ENCODE measurements around the gene LRRC10B.
A peak's percentile ranks its signal among the peaks of the same experiment; 100 is the strongest.
"Not testable (repeated sequence)": the region's sequence is repeated elsewhere in the genome, so short reads cannot be mapped to it uniquely, and the experiment has no call there.

Gene LRRC10B

DNA sequence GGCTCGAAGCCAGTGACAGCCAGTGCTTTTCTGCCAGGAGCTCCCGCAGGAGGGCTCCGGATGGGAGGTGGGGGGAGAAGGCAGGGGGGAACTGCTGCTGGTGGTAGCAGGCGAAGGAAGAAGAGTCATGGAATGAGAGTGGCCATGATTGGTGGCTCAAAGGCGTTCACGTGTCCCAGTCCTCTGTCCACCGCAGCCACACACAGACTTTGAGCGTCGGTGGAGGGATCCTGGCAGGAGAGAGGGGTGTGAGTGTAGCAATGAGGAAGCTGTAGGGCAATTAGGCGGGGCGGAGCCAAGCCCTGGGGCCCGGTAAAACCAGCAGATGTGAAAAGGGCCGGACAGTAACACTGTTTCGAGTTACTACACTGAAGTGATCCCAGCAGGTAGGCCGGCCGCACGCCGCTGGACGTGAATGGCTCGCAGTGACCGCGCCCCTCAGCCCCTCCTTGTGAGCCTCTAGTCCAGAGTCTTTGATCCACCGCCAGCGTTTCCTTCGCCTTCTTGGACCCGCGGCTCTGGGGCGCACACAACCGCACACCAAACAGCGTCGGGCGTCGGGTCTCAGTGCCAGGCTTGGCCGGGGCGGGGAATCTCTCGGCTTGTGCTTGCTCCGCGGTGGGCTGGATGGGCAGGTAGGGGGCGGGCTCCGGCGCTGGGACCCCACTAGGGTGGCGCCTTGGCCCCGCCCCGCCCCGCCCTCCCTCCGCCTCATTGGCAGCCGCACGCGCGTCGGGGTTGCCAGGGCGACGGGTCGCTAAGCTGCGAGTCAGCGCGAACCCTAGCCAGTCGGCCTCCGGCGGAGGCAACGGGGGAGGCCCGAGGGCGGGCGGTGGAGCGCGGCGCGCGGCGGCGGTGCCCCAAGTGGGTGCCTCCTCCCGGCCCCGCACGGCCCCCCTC, at the start of gene LRRC10B:
TSS of gene LRRC10B (plus strand) at position 788 of the 900 bp plus-strand sequence. CDS start 250 bp downstream, outside the sequence.
- peak; percentile 97 for DNase-seq

DNA sequence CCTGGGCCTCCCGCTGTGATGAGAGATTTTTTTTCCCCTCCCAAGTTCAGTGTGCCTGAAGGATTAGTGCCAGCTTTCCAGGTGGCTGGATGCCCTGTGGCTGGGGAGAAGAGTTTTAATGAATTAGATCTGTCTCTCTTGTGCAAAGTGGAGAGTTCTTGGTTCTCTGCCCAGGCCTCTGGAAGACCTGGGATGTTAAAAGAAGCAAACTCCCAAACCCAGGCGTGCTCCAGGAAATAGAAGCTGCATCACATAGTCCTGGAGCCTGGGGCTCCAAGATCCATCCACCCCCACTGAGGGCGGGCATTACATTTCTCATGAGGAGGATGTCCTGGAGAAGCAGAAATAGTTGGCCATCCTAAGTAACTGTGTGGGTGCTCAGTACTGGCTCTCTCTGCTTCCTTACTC, 48.1 kb upstream of the LRRC10B start:
- peak; percentile 13 for DNase-seq

DNA sequence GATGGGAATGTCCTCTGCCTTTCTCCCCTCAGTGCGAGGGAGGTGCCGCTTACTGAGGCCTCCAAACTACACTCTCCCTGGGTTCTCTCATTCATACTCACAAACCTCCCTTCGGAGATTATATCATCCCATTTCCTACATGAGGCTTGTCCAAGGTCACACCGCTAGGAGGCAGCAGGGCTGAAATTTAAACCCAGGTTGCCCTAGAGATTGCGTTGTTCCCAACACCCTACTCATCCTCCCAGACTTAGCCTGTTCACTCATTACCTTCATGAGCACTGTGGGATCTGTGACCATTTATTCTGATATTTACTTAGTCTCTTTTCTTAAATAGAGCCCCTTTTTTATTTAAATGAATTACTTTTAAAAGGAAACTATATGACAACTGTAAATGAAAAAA, 47.6 kb upstream of the LRRC10B start:
- no peak for DNase-seq

DNA sequence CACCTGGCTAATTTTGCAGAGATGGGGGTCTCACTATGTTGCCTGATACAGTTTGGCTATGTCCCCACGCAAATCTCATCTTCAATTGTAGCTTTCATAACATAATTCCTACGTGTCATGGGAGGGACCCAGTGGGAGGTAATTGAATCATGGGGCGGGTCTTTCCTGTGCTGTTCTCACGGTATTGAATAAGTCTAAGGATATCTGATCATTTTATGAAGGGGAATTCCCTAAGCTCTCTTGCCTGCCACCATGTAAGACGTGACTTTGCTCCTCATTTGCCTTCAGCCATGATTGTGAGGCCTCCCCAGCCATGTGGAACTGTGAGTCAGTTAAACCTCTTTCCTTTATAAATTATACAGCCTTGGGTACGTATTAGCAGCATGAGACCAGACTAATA, 40.9 kb upstream of the LRRC10B start:
- DNase-seq: not testable (repeated sequence)

DNA sequence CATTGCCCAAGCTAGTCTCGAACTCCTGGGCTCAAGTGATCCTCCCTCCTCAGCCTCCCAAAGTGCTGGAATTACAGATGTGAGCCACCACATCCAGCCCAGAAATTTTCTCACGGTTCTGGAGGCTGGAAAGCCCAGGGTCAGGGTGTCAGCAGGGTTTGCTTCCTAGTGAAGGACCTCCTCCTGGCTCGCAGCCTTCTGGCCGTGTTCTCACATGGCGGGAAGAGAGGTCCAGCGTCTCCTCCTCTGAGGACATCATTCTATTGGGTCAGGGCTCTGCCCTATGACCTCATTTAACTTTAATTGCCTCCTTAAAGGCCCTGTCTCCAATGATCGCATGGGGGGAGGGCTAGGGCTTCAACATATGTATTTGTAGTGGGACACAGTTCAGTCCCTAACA, 40.5 kb upstream of the LRRC10B start:
- no peak for DNase-seq

DNA sequence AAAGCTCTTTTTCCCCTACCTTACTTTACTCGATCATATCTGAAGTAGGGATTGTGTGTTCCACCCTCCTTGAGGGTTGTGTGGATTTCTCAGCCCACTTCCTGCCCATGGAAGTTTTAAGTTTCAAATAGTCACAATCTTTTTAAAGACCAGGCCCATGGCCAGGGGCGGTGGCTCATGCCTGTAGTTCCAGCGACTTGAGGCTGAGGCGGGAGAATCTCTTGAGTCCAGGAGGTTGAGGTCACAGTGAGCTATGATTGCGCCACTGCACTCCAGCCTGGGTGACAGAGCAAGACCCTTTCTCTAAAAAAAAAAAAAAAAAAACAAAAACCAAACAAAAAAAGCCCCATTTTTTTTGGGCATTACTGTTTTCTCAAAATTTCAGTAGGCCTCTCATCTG, 36.3 kb upstream of the LRRC10B start:
- no peak for DNase-seq

DNA sequence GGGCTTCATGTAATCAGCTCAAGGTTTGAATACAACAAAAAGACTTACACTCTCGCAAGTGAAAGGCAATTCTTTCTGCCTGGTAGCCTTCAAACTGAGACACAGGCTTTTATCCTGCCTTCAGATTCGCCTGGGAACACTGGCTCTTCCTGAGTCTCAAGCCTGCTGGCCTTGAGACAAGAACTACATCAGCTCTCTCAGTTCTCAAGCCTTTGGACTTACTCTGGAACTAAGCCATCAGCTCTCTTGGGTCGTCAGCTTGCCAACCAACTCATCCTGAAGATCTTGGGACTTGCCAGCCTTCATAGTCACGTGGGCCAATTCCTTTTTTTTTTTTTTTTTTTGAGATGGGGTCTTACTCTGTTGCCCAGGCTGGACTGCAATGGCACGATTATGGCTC, 35.7 kb upstream of the LRRC10B start:
- DNase-seq: no peak

DNA sequence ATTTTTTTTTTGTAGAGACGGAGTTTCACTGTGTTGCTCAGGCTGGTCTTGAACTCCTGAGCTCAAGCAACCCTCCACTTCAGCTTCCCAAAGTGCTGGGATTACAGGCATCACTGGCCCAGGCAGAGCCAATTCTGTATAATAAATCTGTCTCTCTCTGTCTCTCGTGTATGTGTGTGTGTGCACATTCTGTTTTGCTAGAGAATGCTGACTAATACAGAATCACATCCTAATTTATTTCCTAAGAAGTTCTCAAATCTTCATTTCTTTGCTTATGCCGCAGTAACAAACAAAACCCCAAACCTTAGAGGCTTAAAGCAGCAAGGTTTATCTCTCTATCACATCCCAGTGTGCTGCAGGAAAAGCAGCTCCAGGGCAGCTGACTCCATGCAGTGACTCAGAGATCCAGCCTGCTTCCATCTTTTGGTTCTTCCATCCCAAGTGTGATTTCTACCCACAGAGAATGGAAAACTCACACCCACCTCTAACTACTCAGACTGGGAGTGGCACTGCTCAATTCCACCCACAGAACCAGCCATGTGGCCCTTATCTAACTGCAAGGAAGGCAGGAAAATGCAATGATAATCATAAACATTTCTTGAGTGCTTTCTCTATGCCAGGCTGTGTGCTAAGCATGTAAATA, 35.1 kb upstream of the LRRC10B start:
- DNase-seq: no peak

DNA sequence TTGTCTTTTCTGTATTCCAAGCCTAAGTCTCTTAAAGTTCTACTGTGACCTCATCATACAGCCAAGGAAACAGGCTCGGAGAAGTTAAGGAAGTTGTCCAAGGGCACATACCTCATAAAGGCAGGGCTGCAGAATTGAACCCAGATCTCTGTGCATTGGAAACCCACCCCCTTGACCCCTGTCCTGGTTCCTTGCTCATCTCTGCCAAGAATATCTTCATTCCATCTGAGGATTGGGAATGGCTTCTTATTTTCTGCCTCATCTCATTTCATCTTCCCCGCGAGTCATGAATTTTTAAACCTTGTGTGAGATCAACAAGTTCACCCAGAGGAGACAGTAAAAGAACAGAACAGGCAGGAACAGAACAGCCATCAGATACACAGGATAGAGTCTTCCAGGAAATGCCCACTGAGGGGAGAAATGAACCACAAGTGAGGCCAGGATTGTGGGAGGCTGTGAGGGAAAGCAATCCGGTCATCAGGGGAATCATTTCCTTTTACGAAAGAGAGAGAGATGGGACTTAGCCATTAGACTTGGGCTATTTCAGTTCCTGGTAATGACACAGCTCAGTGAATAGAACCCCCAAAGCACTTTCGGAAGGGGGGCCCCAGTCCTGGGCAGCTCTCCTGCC, 34.4 kb upstream of the LRRC10B start:
- no peak for DNase-seq

DNA sequence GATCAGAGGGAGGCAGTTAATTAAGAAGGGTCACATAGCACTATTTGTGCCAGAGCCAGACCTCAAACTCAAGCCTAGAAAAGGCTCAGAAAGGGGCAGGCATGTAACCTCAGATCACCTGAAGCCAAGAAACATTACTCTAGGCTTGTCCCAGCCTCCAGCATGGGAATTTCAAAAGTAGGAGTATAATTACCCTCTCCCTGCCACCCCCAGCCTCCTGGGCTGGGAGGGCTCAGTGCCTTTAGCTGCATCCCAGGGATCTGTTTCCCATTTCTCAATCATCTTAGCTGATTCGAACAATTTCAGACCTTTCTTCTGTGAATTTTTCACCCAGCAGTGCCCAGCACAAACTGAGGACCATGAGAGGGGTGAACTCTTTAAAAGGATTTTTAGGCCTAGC, 33.1 kb upstream of the LRRC10B start:
- no peak for DNase-seq

DNA sequence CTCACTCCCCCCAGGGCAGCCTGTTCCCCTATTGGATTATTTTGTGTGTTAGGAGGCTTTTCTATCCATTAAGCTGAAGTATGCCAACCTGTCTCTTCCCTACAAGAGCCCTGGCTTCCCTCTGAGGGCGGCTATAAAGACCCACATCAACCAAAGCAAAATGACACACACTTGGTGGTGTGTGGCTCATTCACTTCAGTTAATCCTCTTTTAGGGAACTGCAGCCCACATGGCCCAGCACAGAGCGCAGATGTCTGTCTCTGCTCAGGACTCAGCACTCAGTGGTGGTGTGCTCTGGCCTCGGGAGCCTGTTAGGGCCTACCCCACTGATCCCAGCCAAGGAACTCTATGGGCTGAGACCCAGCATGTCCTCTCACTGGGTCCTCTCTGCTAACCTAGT, 32.2 kb upstream of the LRRC10B start:
- no peak for DNase-seq

DNA sequence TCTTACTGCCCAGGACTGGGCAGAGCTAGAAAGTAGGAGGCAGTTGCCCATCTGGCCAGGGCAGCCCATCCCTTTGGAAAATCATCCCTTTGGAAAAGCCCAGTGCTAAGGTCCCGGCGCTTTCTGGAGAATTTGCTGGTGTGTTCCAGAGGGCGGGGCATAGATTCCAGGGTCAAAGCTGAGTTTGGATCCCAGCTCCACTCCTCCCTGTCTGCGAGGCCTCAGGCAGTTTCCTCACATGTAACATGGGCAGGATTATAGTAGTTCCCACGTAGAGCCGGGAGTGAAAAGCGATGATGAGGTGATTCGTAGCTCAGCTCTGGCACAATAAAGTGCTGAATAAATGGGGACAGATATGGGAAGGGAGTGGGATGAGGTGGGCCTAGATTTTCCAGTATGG, 31.4 kb upstream of the LRRC10B start:
- DNase-seq: no peak

DNA sequence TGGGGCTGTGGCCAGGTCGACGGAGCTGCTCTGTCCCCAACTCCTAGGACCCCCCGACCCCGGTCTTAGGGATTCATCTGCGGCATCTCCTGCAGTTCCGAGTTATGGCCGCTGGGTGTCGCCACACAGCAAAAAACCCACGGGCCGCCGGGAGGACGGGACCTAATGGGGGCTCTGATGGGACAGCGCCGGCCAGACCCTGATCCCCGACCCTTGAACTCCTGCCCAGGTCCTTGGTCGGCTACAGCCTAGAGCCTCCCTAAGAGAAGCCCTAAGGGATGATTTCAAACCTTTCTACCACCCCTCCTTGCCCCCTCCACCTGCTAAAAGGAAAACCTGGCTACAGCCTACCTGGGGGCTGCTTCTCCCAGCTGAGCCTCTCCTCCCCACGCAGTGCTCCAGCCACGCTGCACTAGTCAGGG, 30.8 kb upstream of the LRRC10B start:
- DNase-seq: peak; percentile 51

DNA sequence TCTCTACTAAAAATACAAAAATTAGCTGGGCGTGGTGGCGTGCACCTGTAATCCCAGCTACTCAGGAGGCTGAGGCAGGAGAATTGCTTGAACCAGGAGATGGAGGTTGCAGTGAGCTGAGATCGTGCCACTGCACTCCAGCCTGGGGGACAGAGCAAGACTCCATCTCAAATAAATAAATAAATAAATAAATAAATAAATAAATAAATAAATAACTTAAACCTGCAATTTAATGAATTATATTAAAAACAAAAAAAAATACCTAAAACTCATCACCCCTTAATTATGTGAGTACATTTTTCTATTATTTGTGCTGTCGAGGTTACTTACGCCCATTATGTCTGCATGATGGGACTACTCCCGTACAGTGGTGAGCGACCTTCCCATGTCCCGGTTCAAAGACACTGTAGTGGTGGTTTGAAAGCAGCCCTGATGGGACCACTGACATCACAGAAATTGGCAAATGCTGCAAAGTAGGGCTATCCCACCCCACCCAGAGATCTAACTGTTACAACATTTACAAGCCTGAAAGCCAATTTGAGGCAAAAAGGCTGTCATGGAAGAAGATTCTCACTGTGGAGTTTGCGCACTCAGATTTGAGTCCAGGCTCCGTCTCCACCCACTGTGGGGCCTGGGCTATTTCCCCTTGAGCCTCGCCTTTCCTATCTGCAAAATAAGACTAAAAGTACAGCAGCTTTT, 29.0 kb upstream of the LRRC10B start:
- DNase-seq: not testable (repeated sequence)

DNA sequence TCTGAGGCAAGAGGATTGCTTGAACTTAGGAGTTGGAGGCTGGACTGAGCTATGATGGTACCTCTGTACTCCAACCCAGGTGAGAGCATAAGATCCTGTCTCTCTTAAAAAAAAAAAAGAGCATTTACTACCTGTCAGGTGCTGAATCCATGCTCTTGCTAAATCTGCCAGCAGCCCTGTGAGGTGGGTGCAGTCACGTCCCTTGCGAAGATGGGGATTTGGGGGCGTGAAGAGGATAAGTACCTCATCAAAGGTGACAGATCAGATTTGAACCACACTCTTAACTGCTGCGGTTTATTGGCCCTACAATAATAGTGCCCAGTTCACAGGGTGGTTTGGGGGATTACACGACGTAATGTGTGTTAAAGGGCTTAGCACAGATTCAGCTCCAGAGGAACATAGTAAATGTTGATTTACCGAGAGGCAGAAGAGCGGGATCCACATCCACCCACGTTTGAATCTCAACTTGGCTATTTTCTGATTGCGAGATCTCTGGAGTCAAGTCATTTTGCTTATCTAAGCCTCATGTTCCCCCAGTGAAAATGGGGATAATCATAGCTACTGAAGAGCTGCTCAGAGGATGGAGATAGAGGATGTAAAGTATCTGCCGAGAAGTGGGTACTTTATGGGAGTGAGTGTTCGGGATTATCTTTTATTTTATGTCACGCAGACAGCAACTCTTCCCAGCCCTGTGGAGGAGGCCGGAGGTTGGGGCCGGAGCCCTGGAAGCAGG, 28.1 kb upstream of the LRRC10B start:
- DNase-seq: no peak

DNA sequence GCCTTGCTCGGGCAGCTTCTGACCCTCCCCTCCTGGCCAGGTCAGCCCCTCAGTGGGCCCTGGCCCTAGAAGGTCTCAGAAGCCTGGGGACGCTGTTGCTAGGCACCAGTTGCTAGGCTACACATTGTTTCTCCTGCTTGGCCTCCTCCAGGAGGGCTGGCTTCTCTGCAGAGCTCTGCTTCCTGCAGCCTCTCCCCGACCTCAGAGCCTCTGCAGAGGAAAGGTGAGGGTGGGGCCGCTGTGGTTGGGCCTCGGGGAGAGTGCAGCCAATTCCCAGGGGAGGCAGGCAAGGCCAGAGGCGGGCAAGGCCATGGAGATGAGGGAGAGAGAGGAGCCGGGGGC, 27.6 kb upstream of the LRRC10B start:
- peak; percentile 92 for DNase-seq

DNA sequence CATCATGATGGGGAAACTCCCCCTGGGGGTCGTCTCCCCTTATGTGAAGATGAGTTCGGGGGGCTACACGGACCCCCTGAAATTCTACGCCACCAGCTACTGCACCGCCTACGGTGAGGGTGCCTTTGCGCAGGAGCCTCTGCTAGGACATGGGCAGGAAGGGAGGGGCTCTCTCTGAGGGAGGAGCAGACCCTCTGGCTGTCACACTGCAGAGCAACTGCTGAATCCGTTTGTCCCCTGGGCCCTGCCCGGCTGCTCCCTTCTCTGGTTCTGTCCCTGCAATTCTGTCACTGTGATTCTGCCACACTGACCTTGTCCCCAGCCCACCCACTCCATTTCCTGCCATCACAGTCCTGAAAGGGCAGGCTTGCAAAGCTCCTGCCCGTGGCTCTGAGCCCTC, 26.7 kb upstream of the LRRC10B start:
- DNase-seq: no peak

DNA sequence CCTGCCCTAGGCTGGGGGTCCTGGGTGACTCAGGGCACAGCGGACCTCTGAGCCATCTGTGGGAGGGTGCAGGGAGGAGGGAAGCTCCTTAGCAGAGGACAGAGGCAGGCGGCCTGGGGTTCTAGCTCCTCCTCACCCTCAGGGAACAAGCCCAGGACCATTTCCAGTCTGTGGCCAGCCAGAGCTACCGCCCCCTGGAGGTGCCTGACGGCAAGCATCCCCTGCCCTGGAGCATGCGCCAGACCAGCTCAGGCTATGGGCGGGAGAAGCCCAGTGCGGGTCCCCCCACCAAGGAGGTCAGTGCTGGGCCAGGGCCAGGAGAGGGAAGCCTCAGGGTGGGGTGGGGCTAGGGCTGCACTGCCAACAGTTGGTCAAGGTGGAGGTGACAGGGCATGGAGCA, 26.0 kb upstream of the LRRC10B start:
- DNase-seq: peak; percentile 60

DNA sequence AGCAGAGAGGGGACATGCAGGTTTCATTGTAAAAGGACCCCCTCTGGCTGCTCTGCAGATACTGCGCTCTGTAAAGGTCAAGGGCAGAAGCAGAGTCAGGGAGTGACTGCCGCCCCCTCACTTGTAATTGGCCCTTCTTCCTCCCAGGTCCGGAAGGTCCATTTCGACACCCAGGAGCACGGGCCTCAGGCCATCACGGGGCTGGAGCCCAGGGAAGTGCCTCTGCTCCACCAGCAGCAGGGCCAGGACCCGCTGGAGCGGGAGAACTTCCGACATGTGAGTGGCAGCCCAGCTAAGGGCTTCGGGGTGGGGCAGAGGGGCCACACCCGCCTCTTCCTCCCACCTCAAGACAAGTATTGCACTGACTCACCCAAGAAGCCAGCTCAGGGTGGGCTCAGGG, 24.0 kb upstream of the LRRC10B start:
- DNase-seq: no peak

DNA sequence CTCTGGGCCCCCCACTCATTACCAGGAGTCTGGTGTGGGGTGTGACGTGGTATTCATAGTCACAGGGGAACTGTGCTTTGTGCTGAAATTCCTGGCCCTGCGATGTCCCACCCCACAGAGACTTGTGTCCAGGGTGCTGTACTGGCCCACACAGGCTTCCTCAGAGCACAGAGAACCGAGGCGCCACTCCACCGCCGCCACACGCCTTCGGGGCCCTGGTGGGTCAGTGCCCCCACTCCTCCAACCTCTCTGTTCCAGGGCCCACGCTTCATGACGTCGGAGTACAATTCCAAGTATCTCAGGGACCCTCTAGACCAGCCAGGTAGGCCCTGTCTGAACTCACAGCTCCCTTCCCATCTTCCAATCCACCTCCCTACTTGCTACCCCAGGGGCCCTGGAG, 23.5 kb upstream of the LRRC10B start:
- DNase-seq: no peak

DNA sequence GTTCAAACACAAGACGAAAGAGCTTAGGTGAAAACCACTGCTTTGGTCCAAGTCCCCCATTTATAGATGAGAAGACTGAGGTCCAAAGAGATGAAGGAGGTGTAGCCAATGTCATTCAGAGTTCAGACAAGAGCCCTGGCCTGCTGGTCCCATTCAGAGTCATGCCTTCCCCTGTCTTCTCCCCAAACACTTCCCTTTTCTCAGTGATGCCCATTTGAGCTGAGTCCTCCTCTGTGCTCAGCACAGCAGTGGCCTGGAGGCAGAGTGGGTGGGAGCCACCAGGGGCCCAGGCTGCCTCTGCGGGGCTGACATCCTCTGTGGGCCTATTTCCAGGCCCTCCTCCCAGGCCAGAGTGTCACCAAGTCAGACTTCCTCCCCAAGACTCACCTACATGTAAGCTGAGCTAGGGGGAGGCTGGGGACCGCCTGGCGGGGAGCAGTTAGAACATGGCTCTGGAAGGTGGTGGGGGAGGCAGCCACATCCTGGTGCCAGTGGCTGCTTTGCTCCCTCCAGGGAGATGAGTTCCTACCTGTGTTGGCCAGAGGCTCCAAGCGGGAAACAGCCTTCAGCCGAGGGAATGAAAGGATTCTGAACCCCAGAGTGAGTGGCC, 22.4 kb upstream of the LRRC10B start:
- DNase-seq: no peak

DNA sequence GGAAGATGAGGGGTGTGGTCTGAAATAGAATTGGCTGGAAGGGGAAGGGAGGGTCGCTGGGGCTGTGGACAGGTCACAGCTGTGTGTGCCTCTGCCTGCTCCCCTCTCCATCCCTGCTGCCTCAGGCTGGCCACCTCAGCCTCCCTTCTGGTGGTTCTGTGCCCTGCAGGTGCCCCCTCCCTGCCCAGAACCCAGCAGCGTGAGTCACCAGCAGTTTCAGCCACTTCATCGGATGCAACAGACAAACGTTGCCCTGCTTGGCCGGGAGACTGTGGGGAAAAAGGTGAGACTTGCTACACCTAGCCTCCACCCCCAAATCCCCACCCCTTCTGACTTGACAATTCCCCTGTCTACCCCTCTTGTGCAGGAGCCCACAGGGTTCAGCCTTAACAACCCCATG, 21.8 kb upstream of the LRRC10B start:
- DNase-seq: no peak

All from NCI-H69 (cell line).